Left ventricle myocardium inferior (tissue), 1 donor: ENCODE data around the gene CDK5. TPM values are rescaled to one million over a fixed set of nuclear protein-coding genes. Genes with fewer than 3 reads are reported as not detected.

Source experiments
- DNase-seq: peaks from one replicate; pipeline ENCODE4 v3.0.0-alpha.2; 2020
- H3K27ac ChIP-seq: fragments of 200-600 bp; replicated peaks from 2 replicates; pipeline ENCODE4 v1.8.0; 2021
- H3K27me3 ChIP-seq: fragments of 200-600 bp; 2 replicates; pipeline ENCODE4 v1.8.0; 2021; ENCODE audit warnings: low read depth
- H3K36me3 ChIP-seq: fragments of 200-600 bp; 2 replicates; pipeline ENCODE4 v1.8.0; 2021
- H3K4me1 ChIP-seq: fragments of 200-600 bp; 2 replicates; pipeline ENCODE4 v1.8.0; 2021
- H3K4me3 ChIP-seq: fragments of 200-600 bp; 2 replicates; pipeline ENCODE4 v1.8.0; 2021; ENCODE audit warnings: mild to moderate bottlenecking, moderate library complexity
- H3K9me3 ChIP-seq: fragments of 200-600 bp; replicated peaks from 2 replicates; pipeline ENCODE4 v1.8.0; 2021
- intact Hi-C: fragments of 100-400 bp; cut with micrococcal nuclease; formaldehyde crosslinking; loops from one replicate; pipeline ENCODE4 v1.11.0; 2022
- total RNA-seq: library from RNA; stranded (reverse); fragmentation: NEBNext Ultra II Directional; extraction: Animal tissue kit (Norgen Biotek cat#: 25700); gene quantifications from one replicate; pipeline ENCODE4 v1.2.1, GENCODE V29; 2021
- TF ChIP-seq, protein P1 (sequence below): fragments of 200-600 bp; IDR thresholded peaks from 2 replicates; pipeline ENCODE4 v1.8.0; 2021; ENCODE audit warnings: antibody characterized with exemption, mild to moderate bottlenecking, borderline replicate concordance
- donor health status: DM: no; HTN: yes; CAD: no; lungs with severe emphysema.

CDK5 gene
- total RNA-seq, 1 donor from 2014 or later = 9.6 TPM

DNA sequence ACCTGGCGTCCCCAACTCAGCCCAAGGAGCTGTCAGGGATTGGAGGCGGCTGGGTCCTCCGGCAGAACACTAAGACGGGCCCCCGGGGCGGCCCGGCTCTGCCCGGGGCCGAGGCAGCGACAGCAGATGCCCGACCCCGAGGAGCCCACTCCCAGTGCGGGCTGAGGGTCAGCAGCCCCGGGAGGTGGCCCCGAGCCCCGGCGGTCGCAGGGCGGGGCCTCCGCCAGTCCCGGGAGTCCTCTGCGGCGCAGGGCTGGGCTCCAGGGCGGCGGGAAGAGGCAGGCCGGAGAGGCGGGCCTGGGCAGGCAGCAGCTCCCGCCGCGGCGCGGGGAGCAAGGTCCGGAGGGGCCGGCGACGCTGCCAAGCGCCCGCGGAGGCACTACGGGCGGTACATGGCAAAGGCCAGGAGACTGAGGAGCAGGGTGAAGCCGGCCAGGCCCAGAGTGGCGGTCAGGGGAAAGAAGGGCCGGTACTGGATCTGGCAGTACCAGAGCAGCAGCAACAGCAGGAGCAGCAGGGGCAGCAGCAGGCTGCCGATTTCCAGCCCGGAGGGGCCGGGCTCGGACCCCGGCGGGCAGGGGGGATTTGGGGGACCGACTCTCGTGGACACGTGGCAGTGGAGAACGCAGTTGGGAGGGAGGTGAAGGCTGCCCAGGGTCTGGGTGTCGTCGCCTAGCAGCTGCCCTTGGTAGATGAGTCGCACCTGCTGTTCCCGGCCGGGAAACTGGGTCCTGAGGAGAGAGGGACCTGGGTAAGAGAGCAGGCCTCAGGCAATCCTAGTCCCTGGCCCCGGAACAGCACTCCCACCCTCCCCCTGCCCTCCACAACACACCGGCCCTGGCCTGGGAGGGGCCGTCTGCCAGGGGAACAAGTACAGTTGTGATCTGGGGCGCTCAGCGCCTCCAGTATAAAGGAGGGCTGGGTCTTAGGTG, 23.7 kb upstream of the CDK5 start:
- no peak for DNase-seq
- H3K36me3 ChIP-seq = no peaks in the 10 kb centered on the region
- no peaks in the 10 kb centered on the region for H3K9me3 ChIP-seq
- peak overlapping the region; percentile 89 for H3K4me3 ChIP-seq
- intact Hi-C loops = no loop called here
- H3K4me1 ChIP-seq = peaks cover 85% of the 10 kb centered on the region
- H3K27ac ChIP-seq = peak overlapping the region; percentile 96
- TF ChIP-seq, protein P1, sequence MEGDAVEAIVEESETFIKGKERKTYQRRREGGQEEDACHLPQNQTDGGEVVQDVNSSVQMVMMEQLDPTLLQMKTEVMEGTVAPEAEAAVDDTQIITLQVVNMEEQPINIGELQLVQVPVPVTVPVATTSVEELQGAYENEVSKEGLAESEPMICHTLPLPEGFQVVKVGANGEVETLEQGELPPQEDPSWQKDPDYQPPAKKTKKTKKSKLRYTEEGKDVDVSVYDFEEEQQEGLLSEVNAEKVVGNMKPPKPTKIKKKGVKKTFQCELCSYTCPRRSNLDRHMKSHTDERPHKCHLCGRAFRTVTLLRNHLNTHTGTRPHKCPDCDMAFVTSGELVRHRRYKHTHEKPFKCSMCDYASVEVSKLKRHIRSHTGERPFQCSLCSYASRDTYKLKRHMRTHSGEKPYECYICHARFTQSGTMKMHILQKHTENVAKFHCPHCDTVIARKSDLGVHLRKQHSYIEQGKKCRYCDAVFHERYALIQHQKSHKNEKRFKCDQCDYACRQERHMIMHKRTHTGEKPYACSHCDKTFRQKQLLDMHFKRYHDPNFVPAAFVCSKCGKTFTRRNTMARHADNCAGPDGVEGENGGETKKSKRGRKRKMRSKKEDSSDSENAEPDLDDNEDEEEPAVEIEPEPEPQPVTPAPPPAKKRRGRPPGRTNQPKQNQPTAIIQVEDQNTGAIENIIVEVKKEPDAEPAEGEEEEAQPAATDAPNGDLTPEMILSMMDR = no peak
- no peaks in the 10 kb centered on the region for H3K27me3 ChIP-seq

DNA sequence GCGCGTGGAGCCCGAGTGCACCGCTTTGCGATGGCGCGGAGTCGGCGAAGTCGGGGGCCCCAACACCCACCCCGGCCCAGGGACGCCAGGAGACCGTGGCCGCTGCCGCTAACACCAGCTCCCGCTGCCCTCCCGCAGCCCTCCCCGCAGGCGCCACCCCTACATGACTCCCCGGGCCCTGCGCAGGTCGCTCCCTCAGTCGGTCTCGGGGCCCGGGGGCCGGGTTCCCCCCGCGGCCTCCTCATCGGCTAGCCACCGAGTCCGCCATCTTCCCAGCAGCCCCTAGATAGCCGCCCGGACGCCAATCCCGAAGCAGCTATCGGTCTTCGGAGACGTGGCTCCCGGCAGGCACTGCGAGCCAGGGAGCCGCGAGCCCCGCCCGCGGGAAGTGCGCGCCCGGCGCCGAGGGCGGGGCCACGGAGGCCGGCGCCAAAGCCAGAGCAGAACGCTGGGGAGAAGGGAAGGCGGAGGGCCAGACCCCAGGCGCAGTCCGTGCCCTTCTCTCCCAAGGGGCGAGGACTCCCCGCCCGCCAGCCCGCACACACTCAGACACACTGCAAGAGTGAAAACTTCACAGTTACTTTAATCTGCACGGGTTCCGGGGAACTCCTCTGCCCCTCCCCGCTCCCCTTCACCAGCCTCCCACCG, 22.9 kb upstream of the CDK5 start, which contains the start of gene FASTK:
FASTK (minus strand) TSS at position 288 of the 648 bp plus-strand sequence; CDS start at position 245, 43 bp downstream.
- peaks cover 81% of the 10 kb centered on the region for H3K4me1 ChIP-seq
- DNase-seq = peak; percentile 91
- peak within 1 kb of the TSS; percentile 89 for H3K4me3 ChIP-seq
- H3K36me3 ChIP-seq = peaks cover 7% of the 10 kb centered on the region
- intact Hi-C loops = no loop called here
- H3K27ac ChIP-seq = peak within 1 kb of the TSS; percentile 96
- H3K9me3 ChIP-seq = no peaks in the 10 kb centered on the region
- TF ChIP-seq, protein P1 = no peak
- H3K27me3 ChIP-seq = no peaks in the 10 kb centered on the region

GRCh38 chr7:151080067-151080521, 22.4 kb upstream of the CDK5 start:
- intact Hi-C loops = no loop called here
- DNase-seq = peak; percentile 23
- Histone ChIP-seq H3K27me3 (no peaks in the 10 kb centered on the region), H3K4me3 (peak overlapping the region; percentile 89), H3K4me1 (peaks cover 76% of the 10 kb centered on the region), H3K36me3 (peaks cover 12% of the 10 kb centered on the region), H3K9me3 (no peaks in the 10 kb centered on the region), H3K27ac (peak overlapping the region; percentile 96)
- TF ChIP-seq, protein P1 = no peak

DNA sequence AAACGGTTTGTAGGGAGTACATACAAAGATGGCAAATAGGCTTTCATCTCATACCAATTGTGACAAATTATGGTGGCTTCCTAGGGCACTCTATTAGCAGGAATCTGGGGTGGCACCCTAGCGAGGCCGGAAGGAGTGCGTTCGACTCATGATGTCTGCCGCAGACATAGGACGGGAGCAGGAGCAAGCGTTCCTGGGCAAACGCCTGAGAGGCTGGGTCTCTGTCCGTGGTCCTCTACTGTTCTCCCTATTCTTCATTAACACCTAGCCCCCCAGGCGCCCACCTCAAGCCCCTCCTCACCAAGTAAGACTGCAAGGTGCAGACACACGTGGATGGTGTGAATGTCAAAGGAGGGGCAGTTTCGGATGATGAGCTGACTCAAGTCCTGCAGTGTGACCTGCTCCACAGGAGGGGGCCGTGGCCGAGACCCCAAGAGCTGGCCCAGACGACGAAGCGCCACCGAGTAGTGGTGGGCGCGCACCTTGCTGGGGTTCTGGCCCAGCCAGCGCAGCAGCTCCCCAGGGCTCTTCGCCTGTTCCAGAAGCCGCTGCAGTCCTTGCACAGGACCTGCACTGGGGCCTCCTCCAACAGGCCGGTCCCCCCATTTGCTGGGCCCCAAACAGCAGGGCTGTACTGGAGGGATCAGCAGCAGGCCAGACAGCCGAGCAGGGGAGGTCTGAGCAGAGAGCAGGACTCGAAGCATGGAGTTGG, 21.7 kb upstream of the CDK5 start:
- peaks cover 20% of the 10 kb centered on the region for H3K36me3 ChIP-seq
- peaks cover 73% of the 10 kb centered on the region for H3K4me1 ChIP-seq
- TF ChIP-seq, protein P1 = no peak
- no peaks in the 10 kb centered on the region for H3K9me3 ChIP-seq
- intact Hi-C loops = no loop called here
- peak; percentile 14 for DNase-seq
- H3K27ac ChIP-seq = peak overlapping the region; percentile 96
- H3K4me3 ChIP-seq = peak overlapping the region; percentile 89
- H3K27me3 ChIP-seq = no peaks in the 10 kb centered on the region

DNA sequence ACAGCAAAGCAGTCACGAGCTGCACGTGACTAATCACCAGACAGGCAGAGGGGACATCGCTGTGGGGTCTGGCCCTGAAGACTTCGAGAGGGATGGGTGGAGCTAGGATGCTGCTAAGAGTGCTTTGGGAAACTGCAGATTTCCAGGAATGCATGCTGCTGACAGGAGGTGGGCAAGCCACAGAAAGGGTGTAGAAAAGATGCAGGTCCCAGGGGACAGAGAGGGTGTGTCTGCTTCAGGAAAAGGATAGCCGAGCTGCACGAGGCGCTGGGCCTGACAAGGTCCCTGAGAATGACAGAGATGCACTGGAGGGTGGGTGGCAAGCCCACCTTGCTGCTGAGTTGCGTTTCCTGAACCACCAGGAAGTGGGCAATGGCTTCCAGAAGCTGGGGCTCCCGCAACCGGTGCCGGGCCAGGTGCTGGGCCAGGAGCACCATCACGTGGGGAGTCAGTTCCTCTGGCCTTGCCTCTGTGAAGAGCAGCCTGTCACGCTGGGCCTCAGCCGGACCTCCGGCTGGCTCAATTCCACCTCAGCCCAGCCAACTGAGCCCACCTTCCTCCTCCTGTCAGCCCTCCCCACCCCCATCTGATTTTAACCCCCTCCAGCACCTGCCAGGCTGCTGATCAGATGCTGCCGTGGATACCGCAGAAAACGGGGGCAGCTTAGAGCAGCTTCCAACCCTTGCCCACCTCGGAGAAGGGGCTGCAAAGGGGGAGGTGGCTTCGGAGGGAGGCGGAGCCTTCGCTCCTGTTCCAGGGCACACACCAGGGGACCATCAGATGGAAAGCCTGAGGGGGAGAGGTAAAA, 20.7 kb upstream of the CDK5 start:
- H3K4me1 ChIP-seq = peaks cover 68% of the 10 kb centered on the region
- peaks cover 29% of the 10 kb centered on the region for H3K36me3 ChIP-seq
- TF ChIP-seq, protein P1 = no peak
- no peaks in the 10 kb centered on the region for H3K27me3 ChIP-seq
- intact Hi-C loops = no loop called here
- peak; percentile 20 for DNase-seq
- no peak overlapping the region for H3K4me3 ChIP-seq
- H3K27ac ChIP-seq = peak overlapping the region; percentile 68
- H3K9me3 ChIP-seq = no peaks in the 10 kb centered on the region
